ENCODE measurements around the gene PAK5.

DNA sequence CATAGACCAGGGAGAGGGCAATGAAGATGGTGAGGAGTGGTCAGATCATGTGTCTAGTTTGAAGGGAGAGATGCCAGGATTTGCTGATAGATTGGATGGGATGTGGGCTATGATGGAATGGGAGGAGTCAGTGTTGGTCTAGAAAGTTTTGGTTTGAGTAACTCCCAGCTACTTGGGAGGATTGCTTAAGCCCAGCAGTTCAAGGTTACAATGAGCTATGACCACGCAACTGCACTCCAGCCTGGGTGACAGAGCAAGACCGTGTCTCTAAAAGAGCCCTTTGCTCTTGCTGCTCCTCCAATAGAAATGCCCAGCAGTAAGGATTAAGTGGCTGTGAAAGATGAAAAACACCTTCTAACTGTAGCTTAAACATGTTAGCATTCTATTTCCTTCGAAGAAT, 342.7 kb downstream of the PAK5 start:
- TF ChIP-seq, protein P1, sequence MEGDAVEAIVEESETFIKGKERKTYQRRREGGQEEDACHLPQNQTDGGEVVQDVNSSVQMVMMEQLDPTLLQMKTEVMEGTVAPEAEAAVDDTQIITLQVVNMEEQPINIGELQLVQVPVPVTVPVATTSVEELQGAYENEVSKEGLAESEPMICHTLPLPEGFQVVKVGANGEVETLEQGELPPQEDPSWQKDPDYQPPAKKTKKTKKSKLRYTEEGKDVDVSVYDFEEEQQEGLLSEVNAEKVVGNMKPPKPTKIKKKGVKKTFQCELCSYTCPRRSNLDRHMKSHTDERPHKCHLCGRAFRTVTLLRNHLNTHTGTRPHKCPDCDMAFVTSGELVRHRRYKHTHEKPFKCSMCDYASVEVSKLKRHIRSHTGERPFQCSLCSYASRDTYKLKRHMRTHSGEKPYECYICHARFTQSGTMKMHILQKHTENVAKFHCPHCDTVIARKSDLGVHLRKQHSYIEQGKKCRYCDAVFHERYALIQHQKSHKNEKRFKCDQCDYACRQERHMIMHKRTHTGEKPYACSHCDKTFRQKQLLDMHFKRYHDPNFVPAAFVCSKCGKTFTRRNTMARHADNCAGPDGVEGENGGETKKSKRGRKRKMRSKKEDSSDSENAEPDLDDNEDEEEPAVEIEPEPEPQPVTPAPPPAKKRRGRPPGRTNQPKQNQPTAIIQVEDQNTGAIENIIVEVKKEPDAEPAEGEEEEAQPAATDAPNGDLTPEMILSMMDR (conservative IDR thresholded peaks at IDR 0.05 in 1 of 2, IDR thresholded peaks at IDR 0.05 in 1 of 2; ENCODE audit: low read depth in 1 of 2, low read length in 2 of 2): no peak
- no peak for TF ChIP-seq EZH2 (IDR thresholded peaks at IDR 0.05; ENCODE audit: low read length, missing control alignments)
